GM21529 (cell line): ENCODE data around the gene HOXB9.

Experiments used
- ATAC-seq: cut with Tn5 transposase; IDR thresholded peaks from one replicate; pipeline ENCODE4 v1.9.1; 2021; ENCODE audit not compliant: unreplicated experiment

HOXB9 gene

GRCh38 chr17:48626245-48627117 is at the start of gene HOXB9:
HOXB9 (minus strand) TSS chr17:48626358; CDS start chr17:48626269, 89 bp downstream.
- no peak for ATAC-seq

GRCh38 chr17:48672340-48672739 is 46.2 kb upstream of the HOXB9 start:
- ATAC-seq: no peak

- no peak for ATAC-seq
Measured at GRCh38 chr17:48671697-48672171, 45.6 kb upstream of the HOXB9 start.

GRCh38 chr17:48663134-48663924 is 37.2 kb upstream of the HOXB9 start:
- ATAC-seq: no peak

- no peak for ATAC-seq
Measured at GRCh38 chr17:48655913-48656312, 29.8 kb upstream of the HOXB9 start.

- no peak for ATAC-seq
Measured at GRCh38 chr17:48649741-48650140, 23.6 kb upstream of the HOXB9 start.

GRCh38 chr17:48647963-48648245 is 21.7 kb upstream of the HOXB9 start:
- no peak for ATAC-seq

- no peak for ATAC-seq
Measured at GRCh38 chr17:48647103-48647962, 21.2 kb upstream of the HOXB9 start.

- no peak for ATAC-seq
Measured at GRCh38 chr17:48646183-48647102, 20.3 kb upstream of the HOXB9 start.

- no peak for ATAC-seq
Measured at GRCh38 chr17:48645639-48646182, 19.6 kb upstream of the HOXB9 start.

- no peak for ATAC-seq
Measured at GRCh38 chr17:48644910-48645557, 18.9 kb upstream of the HOXB9 start.

GRCh38 chr17:48644159-48644558 is 18.0 kb upstream of the HOXB9 start:
- no peak for ATAC-seq

- ATAC-seq: no peak
Measured at GRCh38 chr17:48643697-48644012, 17.5 kb upstream of the HOXB9 start.

- no peak for ATAC-seq
Measured at GRCh38 chr17:48642843-48643696, 16.9 kb upstream of the HOXB9 start.

GRCh38 chr17:48642059-48642842 is 16.1 kb upstream of the HOXB9 start:
- no peak for ATAC-seq

GRCh38 chr17:48641541-48642058 is 15.4 kb upstream of the HOXB9 start:
- ATAC-seq: no peak

GRCh38 chr17:48640858-48641180 is 14.7 kb upstream of the HOXB9 start:
- ATAC-seq: no peak
